ENCODE data around the gene AAR2.

DNA sequence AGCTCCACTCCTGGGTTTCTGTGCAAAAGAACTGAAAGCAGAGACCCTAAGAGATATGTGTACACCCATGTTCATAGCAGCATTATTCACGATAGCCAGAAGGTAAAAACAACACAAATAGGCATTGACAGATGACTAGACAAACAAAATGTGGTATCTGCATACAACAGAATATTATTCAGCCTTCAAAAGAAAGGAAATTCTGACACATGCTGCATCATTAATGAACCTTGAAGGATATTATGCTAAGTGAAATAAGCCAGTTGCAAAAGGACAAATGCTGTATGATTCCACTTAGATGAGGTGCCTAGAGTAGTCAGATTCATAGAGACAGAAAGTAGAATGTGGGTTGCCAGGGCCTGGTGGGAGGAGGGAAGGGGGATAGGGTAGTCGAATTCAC is 17.8 kb downstream of the AAR2 start:
- TF ChIP-seq POLR2AphosphoS5 (IDR thresholded peaks at IDR 0.05; ENCODE audit: low read depth, low read length): no peak
- no peak for TF ChIP-seq POLR2A (IDR thresholded peaks at IDR 0.05; ENCODE audit: low read depth, low read length)

Data from GM12892 (cell line).